ENCODE measurements around the gene ZNF174.

DNA sequence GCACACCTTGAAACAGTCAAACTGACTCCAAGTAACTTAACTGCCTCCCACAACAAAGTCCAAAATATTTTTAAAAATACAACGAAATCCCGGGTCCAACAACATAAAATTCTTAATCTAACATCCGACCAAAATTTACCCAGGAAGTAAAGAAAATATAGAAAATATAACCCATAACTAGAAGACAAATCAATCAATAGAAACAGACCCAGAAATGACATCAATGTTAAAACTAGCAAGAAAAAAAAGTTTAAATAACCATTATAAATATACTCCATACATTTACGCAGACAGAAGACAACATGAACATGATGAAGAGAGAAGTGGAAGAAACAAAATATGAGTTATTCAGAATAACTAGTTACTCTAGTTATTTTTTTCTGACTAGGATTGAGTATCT lies 38.6 kb downstream of the ZNF174 start:
- TF ChIP-seq, protein P1, sequence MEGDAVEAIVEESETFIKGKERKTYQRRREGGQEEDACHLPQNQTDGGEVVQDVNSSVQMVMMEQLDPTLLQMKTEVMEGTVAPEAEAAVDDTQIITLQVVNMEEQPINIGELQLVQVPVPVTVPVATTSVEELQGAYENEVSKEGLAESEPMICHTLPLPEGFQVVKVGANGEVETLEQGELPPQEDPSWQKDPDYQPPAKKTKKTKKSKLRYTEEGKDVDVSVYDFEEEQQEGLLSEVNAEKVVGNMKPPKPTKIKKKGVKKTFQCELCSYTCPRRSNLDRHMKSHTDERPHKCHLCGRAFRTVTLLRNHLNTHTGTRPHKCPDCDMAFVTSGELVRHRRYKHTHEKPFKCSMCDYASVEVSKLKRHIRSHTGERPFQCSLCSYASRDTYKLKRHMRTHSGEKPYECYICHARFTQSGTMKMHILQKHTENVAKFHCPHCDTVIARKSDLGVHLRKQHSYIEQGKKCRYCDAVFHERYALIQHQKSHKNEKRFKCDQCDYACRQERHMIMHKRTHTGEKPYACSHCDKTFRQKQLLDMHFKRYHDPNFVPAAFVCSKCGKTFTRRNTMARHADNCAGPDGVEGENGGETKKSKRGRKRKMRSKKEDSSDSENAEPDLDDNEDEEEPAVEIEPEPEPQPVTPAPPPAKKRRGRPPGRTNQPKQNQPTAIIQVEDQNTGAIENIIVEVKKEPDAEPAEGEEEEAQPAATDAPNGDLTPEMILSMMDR (IDR thresholded peaks at IDR 0.05) = no peak
- no peak for TF ChIP-seq POLR2AphosphoS5 (IDR thresholded peaks at IDR 0.05)
